NCI-H526 (cell line): Measurements from ENCODE around the gene TFCP2L1.

Experiments
- DNase-seq, 2 experiments: peaks; one replicate each; lab custom pipeline; 2025; lab: John Stamatoyannopoulos, UW

The TFCP2L1 gene

GRCh38 chr2:121196132-121196848 is 88.7 kb downstream of the TFCP2L1 start:
- peak in 1 of 2 experiments; percentile 15 for DNase-seq

- no peak for DNase-seq
Observed at GRCh38 chr2:121195036-121195435, 90.0 kb downstream of the TFCP2L1 start.

- no peak for DNase-seq
Observed at GRCh38 chr2:121194626-121195025, 90.4 kb downstream of the TFCP2L1 start.

- DNase-seq: no peak
Observed at GRCh38 chr2:121193185-121193584, 91.8 kb downstream of the TFCP2L1 start.

- no peak for DNase-seq
Observed at GRCh38 chr2:121192576-121192975, 92.4 kb downstream of the TFCP2L1 start.

- DNase-seq: no peak
Observed at GRCh38 chr2:121191191-121192170, 93.5 kb downstream of the TFCP2L1 start.

GRCh38 chr2:121189661-121190381 is 95.2 kb downstream of the TFCP2L1 start:
- DNase-seq: no peak

- no peak for DNase-seq
Observed at GRCh38 chr2:121189011-121189410, 96.0 kb downstream of the TFCP2L1 start.

- no peak for DNase-seq
Observed at GRCh38 chr2:121187982-121188411, 97.0 kb downstream of the TFCP2L1 start.

GRCh38 chr2:121187351-121187981 is 97.5 kb downstream of the TFCP2L1 start:
- no peak for DNase-seq

GRCh38 chr2:121186261-121186660 is 98.7 kb downstream of the TFCP2L1 start:
- DNase-seq: no peak

- peak; percentile 34 to 70 for DNase-seq
Observed at GRCh38 chr2:121185571-121186074, 99.4 kb downstream of the TFCP2L1 start.

GRCh38 chr2:121185111-121185510 is 99.9 kb downstream of the TFCP2L1 start:
- DNase-seq: no peak

GRCh38 chr2:121184248-121184862 is 100.6 kb downstream of the TFCP2L1 start:
- peak in 1 of 2 experiments; percentile 46 for DNase-seq

GRCh38 chr2:121182520-121182919 is 102.5 kb downstream of the TFCP2L1 start:
- no peak for DNase-seq

- DNase-seq: no peak
Observed at GRCh38 chr2:121179467-121179866, 105.5 kb downstream of the TFCP2L1 start.

GRCh38 chr2:121178730-121179129 is 106.3 kb downstream of the TFCP2L1 start:
- peak; percentile 2 to 42 for DNase-seq

- DNase-seq: no peak
Observed at GRCh38 chr2:121177896-121178295, 107.1 kb downstream of the TFCP2L1 start.

GRCh38 chr2:121175326-121175725 is 109.7 kb downstream of the TFCP2L1 start:
- DNase-seq: no peak

- DNase-seq: no peak
Observed at GRCh38 chr2:121173806-121174205, 111.2 kb downstream of the TFCP2L1 start.

- DNase-seq: no peak
Observed at GRCh38 chr2:121173112-121173511, 111.9 kb downstream of the TFCP2L1 start.
